Measurements from ENCODE around the gene DNAH2. TPM values are rescaled to one million over a fixed set of nuclear protein-coding genes. Genes with fewer than 3 reads are reported as not detected.

The DNAH2 gene
- total and polyA plus RNA-seq, 2 of the 13 experiments (the other 11 are each of a cell fraction or from before 2014, with no cell fraction given), result not detected

GRCh38 chr17:7843536-7844291 is 126.2 kb downstream of the DNAH2 start (continued):
- TF ChIP-seq HNF1A (IDR thresholded peaks at IDR 0.05; ENCODE audit: low read depth), result no peak
- TF ChIP-seq HNF1A (CRISPR knock-in tag; IDR thresholded peaks at IDR 0.05; ENCODE audit: borderline replicate concordance), result no peak
- TF ChIP-seq PREB (CRISPR knock-in tag; IDR thresholded peaks at IDR 0.05), result no peak
- no peak for TF ChIP-seq RBM22 (optimal IDR thresholded peaks at IDR 0.05; ENCODE audit: low read length)
- TF ChIP-seq ZFP36L1 (CRISPR knock-in tag; IDR thresholded peaks at IDR 0.05), result 0 out of 2 replicates have a peak, but pooled peaks have one; percentile 40
- no peak for TF ChIP-seq THAP11 (CRISPR knock-in tag; IDR thresholded peaks at IDR 0.05)
- no peak for TF ChIP-seq ZNF704 (CRISPR knock-in tag; IDR thresholded peaks at IDR 0.05; ENCODE audit: borderline replicate concordance)
- TF ChIP-seq NFATC3 (CRISPR knock-in tag; IDR thresholded peaks at IDR 0.05), result 0 out of 2 replicates have a peak, but pooled peaks have one; percentile 57
- TF ChIP-seq THAP9 (CRISPR knock-in tag; IDR thresholded peaks at IDR 0.05; ENCODE audit: borderline replicate concordance), result no peak
- TF ChIP-seq SMAD9 (CRISPR knock-in tag; IDR thresholded peaks at IDR 0.05), result 0 out of 2 replicates have a peak, but pooled peaks have one; percentile 59
- TF ChIP-seq ATRX (CRISPR knock-in tag; IDR thresholded peaks at IDR 0.05; ENCODE audit: borderline replicate concordance), result no peak
- peak; percentile 82; the same call in 1 of the 2 replicates for TF ChIP-seq ARID4A (CRISPR knock-in tag; IDR thresholded peaks at IDR 0.05; ENCODE audit: borderline replicate concordance)
- peak; percentile 27 for TF ChIP-seq SRSF1 (optimal IDR thresholded peaks at IDR 0.05; ENCODE audit: low read depth, low read length)
- no peak for TF ChIP-seq RAD51 (IDR thresholded peaks at IDR 0.05; ENCODE audit: borderline replicate concordance)
